B cell (primary cell): ENCODE results near the gene FMN1. TPM values are rescaled to one million over a fixed set of nuclear protein-coding genes. Genes with fewer than 3 reads are reported as not detected.

ENCODE experiments used
- ATAC-seq: fragments of 200-7000 bp; cut with Tn5 transposase; one replicate; pipeline ENCODE4 v1.10.0; 2021; ENCODE audit warnings: low read depth, mild to moderate bottlenecking, moderate number of reproducible peaks, moderate library complexity
- CTCF ChIA-PET: fragments of 350-600 bp; sonication (Branson Sonifier 250); formaldehyde crosslinking; loops from one replicate; lab custom pipeline; 2021; ENCODE audit warnings: antibody characterized with exemption, inconsistent platforms; lab: Charles Lee
- POLR2A ChIA-PET: fragments of 350-600 bp; sonication (Branson Sonifier 250); formaldehyde crosslinking; loops from one replicate; lab custom pipeline; 2021; ENCODE audit warnings: antibody characterized with exemption; lab: Charles Lee
- DNase-seq: peaks from one replicate; pipeline ENCODE4 v3.0.0; 2013
- H2AFZ ChIP-seq: 2 replicates; pipeline ENCODE4 v1.6.1; 2012; ENCODE audit warnings: mild to moderate bottlenecking, low read depth, low read length; ENCODE audit not compliant: insufficient read depth, poor library complexity, severe bottlenecking
- H3K27ac ChIP-seq, 2 donors: 1 replicate in 1 of 2; 2 replicates in 1 of 2; pipeline ENCODE4 v1.5.1; 2012 to 2013; ENCODE audit warnings: low read length in 2 of 2, mild to moderate bottlenecking in 2 of 2, moderate library complexity in 1 of 2
- H3K27me3 ChIP-seq, 4 experiments: fragments of 200-600 bp in 1 of 4; sonication (generic) in 1 of 4; replicated peaks in 1 of 4; 1 replicate in 2 of 4; 2 replicates in 2 of 4; pipeline versions ENCODE4 v1.6.1 to v1.7.0; 2013 to 2016; ENCODE audit warnings: low read length in 3 of 4, mild to moderate bottlenecking in 2 of 4, mixed read lengths in 1 of 4, moderate library complexity in 1 of 4; ENCODE audit not compliant: insufficient read depth in 4 of 4, control insufficient read depth in 3 of 4; ENCODE audit errors: control extremely low read depth in 1 of 4
- H3K36me3 ChIP-seq, 2 experiments: replicated peaks in 1 of 2; 1 replicate in 1 of 2; 2 replicates in 1 of 2; pipeline versions ENCODE4 v1.6.1 to v1.7.1; 2013; ENCODE audit warnings: low read length in 1 of 2; ENCODE audit not compliant: insufficient read depth in 2 of 2, control insufficient read depth in 1 of 2; ENCODE audit errors: control extremely low read depth in 1 of 2, extremely low read depth in 1 of 2
- H3K4me1 ChIP-seq, 2 donors: fragments of 200-600 bp in 1 of 2; sonication (generic) in 1 of 2; 1 replicate in 1 of 2; 2 replicates in 1 of 2; pipeline versions ENCODE4 v1.5.1 to v1.6.1; 2013 to 2017; ENCODE audit warnings: low read length in 2 of 2; ENCODE audit not compliant: control insufficient read depth in 2 of 2, insufficient read depth in 2 of 2
- H3K4me2 ChIP-seq: replicated peaks from 2 replicates; pipeline ENCODE3; 2012; ENCODE audit warnings: mild to moderate bottlenecking, low read depth, low read length; ENCODE audit not compliant: poor library complexity, severe bottlenecking
- H3K4me3 ChIP-seq, 5 experiments: fragments of 200-600 bp in 1 of 5; sonication (generic) in 1 of 5; 1 replicate in 3 of 5; 2 replicates in 2 of 5; pipeline versions ENCODE4 v1.5.1 to v1.7.0; 2011 to 2016; ENCODE audit warnings: low read length in 4 of 5, mild to moderate bottlenecking in 4 of 5, low read depth in 2 of 5, control low read depth in 1 of 5, moderate library complexity in 1 of 5; ENCODE audit not compliant: insufficient read depth in 1 of 5; ENCODE audit errors: control extremely low read depth in 1 of 5, extremely low read depth in 1 of 5
- H3K79me2 ChIP-seq: fragments of 200-600 bp; sonication (generic); one replicate; pipeline ENCODE4 v1.6.0; 2016; ENCODE audit warnings: low read length; ENCODE audit not compliant: control insufficient read depth, insufficient read depth
- H3K9ac ChIP-seq: fragments of 200-600 bp; sonication (generic); 2 replicates; pipeline ENCODE4 v1.6.1; 2017; ENCODE audit warnings: mild to moderate bottlenecking, low read length, moderate library complexity
- H3K9me3 ChIP-seq, 3 donors: one replicate each; pipeline versions ENCODE4 v1.6.1 to v1.7.1; 2013; ENCODE audit warnings: low read length in 2 of 3; ENCODE audit not compliant: control insufficient read depth in 2 of 3, insufficient read depth in 1 of 3; ENCODE audit errors: control extremely low read depth in 1 of 3
- H4K20me1 ChIP-seq: 2 replicates; pipeline ENCODE4 v1.6.0; 2012; ENCODE audit warnings: mild to moderate bottlenecking, low read length; ENCODE audit not compliant: insufficient read depth, control insufficient read depth, poor library complexity, severe bottlenecking
- H3K27ac Mint-ChIP-seq: one replicate; pipeline ENCODE4 v1.8.0; 2021; ENCODE audit warnings: mixed read lengths
- H3K27me3 Mint-ChIP-seq: one replicate; pipeline ENCODE4 v1.8.0; 2021; ENCODE audit warnings: mixed read lengths
- H3K4me1 Mint-ChIP-seq: one replicate; pipeline ENCODE4 v1.8.0; 2021; ENCODE audit warnings: mixed read lengths
- H3K4me3 Mint-ChIP-seq: one replicate; pipeline ENCODE4 v1.8.0; 2021; ENCODE audit warnings: mixed read lengths
- H3K9me3 Mint-ChIP-seq: one replicate; pipeline ENCODE4 v1.8.0; 2022; ENCODE audit warnings: mixed read lengths; ENCODE audit not compliant: insufficient read depth
- CTCF ChIP-seq: fragments of 200-600 bp; IDR thresholded peaks from one replicate; pipeline ENCODE4 v1.8.0; 2022; ENCODE audit warnings: antibody characterized with exemption, mild to moderate bottlenecking
- EZH2 ChIP-seq: IDR thresholded peaks from 2 replicates; pipeline ENCODE4 v1.6.1; 2012; ENCODE audit warnings: borderline replicate concordance, low read depth, mild to moderate bottlenecking, moderate library complexity, low read length; ENCODE audit not compliant: insufficient read depth, poor library complexity, severe bottlenecking
- WGBS: methylation state at CpG from one replicate; pipeline ENCODE4 v1.1.5; 2013; ENCODE audit warnings: missing lambda C conversion rate; ENCODE audit not compliant: insufficient coverage; 5-methylcytosine and 5-hydroxymethylcytosine counted together
- intact Hi-C: fragments of 100-400 bp; cut with micrococcal nuclease; formaldehyde crosslinking; loops from one replicate; pipeline ENCODE4 v1.10.0; 2022
- polyA plus RNA-seq: library from polyadenylated mRNA; depleted of rRNA; stranded (reverse); fragments of >200 nt; gene quantifications from 2 replicates; pipeline ENCODE4 v1.2.3, GENCODE V29; 2012
- total RNA-seq, 2 donors: library from RNA; stranded (reverse); fragments of 120-200 nt in 1 of 2; gene quantifications; 1 replicate in 1 of 2; 2 replicates in 1 of 2; pipeline versions ENCODE4 v1.2.3 to v1.2.4, GENCODE V29; 2013 to 2022

FMN1 gene
- total and polyA plus RNA-seq, 2 donors (not counting 1 experiment from before 2014, with no cell fraction given): 0.21 to 0.96 TPM

DNA sequence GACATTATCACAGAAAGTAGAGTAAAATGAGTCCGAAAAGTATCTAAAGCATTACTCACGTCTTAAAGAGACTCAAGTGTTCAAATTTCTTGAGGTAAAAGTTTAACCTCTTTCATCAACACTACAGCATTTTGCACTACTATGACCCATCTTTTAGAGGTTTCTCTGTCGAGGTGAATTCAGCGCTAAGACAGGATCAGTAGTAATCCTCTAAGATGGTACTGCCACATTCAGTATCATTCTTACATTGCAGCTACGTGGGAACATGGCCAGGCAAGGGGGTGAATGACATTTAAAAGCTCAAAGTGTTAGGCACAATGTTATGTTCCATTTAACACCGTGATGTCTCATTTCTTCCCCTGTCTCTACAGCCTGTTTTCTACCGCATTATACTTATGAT lies 210.8 kb downstream of the FMN1 start:
- POLR2A ChIA-PET: no interaction called here
- H3K9ac ChIP-seq: no peak overlapping the region
- DNase-seq (no peak), ATAC-seq (no peak)
- H3K27ac Mint-ChIP-seq: no peak overlapping the region
- no peaks in the 10 kb centered on the region for H3K9me3 Mint-ChIP-seq
- H3K9me3 ChIP-seq: no peaks in the 10 kb centered on the region
- H3K27me3 ChIP-seq: no peaks in the 10 kb centered on the region
- H2AFZ ChIP-seq: no peak overlapping the region
- no peaks in the 10 kb centered on the region for H3K79me2 ChIP-seq
- CTCF ChIA-PET: interaction anchor here (1.4 to 1.9 kb wide), 2 partner anchors 12 to 322 kb away, joined by 6 to 10 read pairs; no protein-coding TSS in a partner anchor
- TF ChIP-seq EZH2: no peak
- no peak for TF ChIP-seq CTCF
- H3K27ac ChIP-seq: no peak overlapping the region
- no peaks in the 10 kb centered on the region for H4K20me1 ChIP-seq
- H3K27me3 Mint-ChIP-seq: peaks cover 25% of the 10 kb centered on the region
- H3K4me1 ChIP-seq: no peaks in the 10 kb centered on the region
- intact Hi-C loops: no loop called here
- 80% methylated on average over 1 of the region's 7 CpGs for WGBS
- no peak overlapping the region for H3K4me3 Mint-ChIP-seq
- no peak overlapping the region for H3K4me2 ChIP-seq
- H3K36me3 ChIP-seq: no peaks in the 10 kb centered on the region
- H3K4me3 ChIP-seq: no peak overlapping the region
- H3K4me1 Mint-ChIP-seq: no peaks in the 10 kb centered on the region

DNA sequence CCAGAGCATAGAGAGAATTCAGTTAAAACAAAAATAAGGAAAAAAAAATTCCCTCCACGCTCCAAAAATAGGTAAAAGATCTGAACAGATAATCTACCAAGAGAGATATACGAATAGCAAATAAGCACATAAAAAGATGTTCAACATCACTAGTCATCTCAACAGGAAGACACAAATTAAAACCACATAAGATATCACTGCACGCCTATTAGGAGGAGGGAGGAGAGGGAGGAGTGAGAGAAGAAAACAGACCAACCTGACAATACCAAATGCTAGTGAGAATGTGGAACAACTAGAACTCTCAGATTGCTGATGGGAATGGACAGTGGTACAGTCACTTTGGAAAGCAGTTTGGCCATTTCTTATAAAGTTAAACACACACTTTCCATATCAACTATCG lies 212.5 kb downstream of the FMN1 start:
- Mint-ChIP-seq H3K4me1 (no peaks in the 10 kb centered on the region), H3K27ac (no peak overlapping the region), H3K4me3 (no peak overlapping the region), H3K27me3 (peaks cover 22% of the 10 kb centered on the region), H3K9me3 (no peaks in the 10 kb centered on the region)
- Histone ChIP-seq H3K36me3 (no peaks in the 10 kb centered on the region), H3K4me1 (no peaks in the 10 kb centered on the region), H3K27ac (no peak overlapping the region), H3K9me3 (no peaks in the 10 kb centered on the region), H3K79me2 (no peaks in the 10 kb centered on the region), H3K27me3 (no peaks in the 10 kb centered on the region), H4K20me1 (no peaks in the 10 kb centered on the region), H3K4me2 (no peak overlapping the region), H2AFZ (no peak overlapping the region), H3K4me3 (no peak overlapping the region), H3K9ac (no peak overlapping the region)
- no peak for DNase-seq
- ATAC-seq: no peak
- intact Hi-C loops: no loop called here
- CTCF ChIA-PET: no interaction called here
- POLR2A ChIA-PET: no interaction called here
- no CpG with 5 or more reads among the region's 4 CpGs for WGBS
- TF ChIP-seq CTCF (no peak), EZH2 (no peak)
